Measurements from ENCODE around the gene FBXL19. TPM values are rescaled to one million over a fixed set of nuclear protein-coding genes. Genes with fewer than 3 reads are reported as not detected.

FBXL19 gene
- polyA plus RNA-seq, 3 donors = 18.0 to 34.4 (median 32.4) TPM

DNA sequence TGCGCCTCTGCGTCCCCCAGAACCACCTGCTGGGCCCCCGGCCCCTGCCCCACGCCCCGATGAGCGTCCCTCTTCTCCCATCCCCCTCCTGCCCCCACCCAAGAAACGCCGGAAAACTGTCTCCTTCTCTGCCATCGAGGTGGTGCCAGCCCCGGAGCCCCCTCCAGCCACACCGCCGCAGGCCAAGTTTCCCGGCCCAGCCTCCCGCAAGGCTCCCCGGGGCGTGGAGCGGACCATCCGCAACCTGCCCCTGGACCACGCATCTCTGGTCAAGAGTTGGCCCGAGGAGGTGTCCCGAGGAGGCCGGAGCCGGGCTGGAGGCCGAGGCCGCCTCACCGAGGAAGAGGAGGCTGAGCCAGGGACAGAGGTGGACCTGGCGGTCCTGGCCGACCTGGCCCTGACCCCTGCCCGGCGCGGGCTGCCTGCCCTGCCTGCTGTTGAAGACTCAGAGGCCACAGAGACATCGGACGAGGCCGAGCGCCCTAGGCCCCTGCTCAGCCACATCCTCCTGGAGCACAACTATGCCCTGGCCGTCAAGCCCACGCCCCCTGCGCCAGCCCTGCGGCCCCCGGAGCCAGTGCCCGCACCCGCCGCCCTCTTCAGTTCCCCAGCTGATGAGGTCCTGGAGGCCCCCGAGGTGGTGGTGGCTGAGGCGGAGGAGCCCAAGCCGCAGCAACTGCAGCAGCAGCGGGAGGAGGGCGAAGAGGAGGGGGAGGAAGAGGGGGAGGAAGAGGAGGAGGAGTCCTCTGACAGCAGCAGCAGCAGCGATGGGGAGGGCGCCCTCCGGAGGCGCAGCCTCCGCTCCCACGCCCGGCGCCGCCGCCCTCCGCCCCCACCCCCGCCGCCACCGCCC is 56.0 kb downstream of the FBXL19 start:
- DNase-seq (ENCODE audit: extremely low read depth in 1 of 11, low read depth in 9 of 11, low spot score in 4 of 11) = no peak

DNA sequence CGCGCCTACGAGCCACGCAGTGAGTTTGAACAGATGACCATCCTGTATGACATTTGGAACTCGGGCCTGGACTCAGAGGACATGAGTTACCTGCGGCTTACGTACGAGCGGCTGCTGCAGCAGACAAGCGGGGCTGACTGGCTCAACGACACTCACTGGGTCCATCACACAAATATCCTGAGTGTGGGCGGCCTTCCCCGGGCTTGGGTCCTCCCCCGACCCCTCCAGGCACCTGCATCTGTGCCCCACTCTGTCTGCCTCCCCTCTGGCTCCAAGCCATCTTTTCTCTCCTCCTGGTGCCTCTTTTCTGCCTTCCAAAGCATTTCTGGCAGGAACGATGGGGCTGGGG is 56.6 kb downstream of the FBXL19 start:
- DNase-seq (ENCODE audit: extremely low read depth in 1 of 11, low read depth in 9 of 11, low spot score in 4 of 11) = no peak

GRCh38 chr16:30980434-30980833 is 57.1 kb downstream of the FBXL19 start:
- no peak for DNase-seq (ENCODE audit: extremely low read depth in 1 of 11, low read depth in 9 of 11, low spot score in 4 of 11)

DNA sequence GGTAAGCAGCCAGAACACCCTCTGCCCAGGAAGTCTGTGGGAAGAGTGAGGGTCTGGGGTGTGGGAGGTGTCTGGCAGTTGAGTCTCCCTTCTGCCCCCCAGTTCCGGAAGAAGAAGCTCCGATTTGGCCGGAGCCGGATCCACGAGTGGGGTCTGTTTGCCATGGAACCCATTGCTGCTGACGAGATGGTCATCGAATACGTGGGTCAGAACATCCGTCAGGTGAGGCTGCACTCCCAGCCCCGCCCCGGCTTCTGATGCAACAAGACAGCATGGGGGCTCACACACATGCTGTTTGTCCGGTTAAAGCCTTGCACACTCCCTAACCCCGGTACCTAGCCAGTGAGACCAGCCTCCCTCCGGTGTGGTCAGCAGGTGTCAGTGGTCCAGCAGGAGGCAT is 57.6 kb downstream of the FBXL19 start:
- no peak for DNase-seq (ENCODE audit: extremely low read depth in 1 of 11, low read depth in 9 of 11, low spot score in 4 of 11)

DNA sequence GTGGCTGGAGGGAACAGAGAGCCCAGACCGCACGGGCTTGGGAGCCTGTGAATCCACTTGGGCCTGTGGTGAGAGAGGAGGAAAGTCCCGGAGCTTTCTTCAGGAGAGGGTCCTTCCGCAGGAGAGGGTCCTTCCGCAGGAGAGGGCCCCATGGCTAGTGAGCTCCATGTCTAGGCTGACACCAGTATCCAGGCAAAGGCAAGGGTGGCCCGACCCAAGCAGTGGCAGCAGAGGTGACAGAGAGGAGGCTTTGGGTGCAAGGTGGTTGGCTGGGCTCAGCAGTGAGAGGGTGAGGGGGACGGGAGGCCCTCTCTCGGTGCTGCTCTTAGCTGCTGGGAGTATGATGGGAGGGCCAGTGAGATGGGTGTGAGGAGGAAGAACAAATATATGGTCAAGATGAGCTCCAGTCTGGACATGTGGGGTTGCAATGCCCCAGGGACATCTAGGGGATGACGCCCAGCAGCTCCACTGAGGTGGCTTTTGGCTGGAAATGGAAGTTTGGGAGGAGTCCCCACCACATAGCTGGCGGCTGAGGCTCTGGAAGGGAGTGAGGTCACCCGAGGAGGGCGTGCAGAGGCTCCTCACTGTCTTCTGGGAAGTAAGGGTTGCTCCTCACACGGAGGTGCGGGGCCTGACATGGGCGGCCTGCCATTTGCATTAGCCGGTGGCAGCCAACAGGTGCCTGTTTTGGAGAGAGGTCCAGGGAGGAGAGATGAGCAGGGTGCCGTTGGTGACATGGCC is 59.3 kb downstream of the FBXL19 start:
- no peak for DNase-seq (ENCODE audit: extremely low read depth in 1 of 11, low read depth in 9 of 11, low spot score in 4 of 11)

- no peak for DNase-seq (ENCODE audit: extremely low read depth in 1 of 11, low read depth in 9 of 11, low spot score in 4 of 11)
Measured at GRCh38 chr16:30983289-30983889, 60.0 kb downstream of the FBXL19 start.

DNA sequence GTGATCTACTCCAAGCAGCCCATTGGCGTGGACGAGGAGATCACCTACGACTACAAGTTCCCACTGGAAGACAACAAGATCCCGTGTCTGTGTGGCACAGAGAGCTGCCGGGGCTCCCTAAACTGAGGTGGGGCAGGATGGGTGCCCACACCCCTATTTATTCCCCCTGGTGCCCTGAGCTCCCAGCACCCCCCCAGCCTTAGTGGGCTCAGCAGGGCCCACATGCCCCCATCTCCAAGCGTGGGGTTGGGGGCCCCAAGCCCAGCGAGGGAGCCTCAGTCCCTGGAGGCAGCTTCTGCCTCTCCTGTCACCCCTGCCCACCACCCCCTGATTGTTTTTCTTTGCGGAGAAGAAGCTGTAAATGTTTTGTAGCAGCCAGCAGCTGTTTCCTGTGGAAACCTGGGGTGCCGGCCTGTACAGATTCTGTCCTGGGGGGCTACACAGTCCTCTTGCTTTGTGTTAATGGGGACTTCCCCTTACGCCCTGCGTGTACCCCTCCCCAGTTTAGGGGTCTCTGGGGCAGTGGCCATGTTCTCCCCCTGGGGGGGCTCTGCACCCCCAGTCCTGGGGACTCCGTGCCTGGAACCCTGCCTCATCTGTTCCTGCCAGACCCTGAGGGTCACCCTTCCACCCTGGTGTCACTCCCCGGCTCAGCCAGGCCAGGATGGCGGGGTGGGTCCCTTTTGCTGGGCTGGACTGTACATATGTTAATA is 60.7 kb downstream of the FBXL19 start:
- no peak for DNase-seq (ENCODE audit: extremely low read depth in 1 of 11, low read depth in 9 of 11, low spot score in 4 of 11)

DNA sequence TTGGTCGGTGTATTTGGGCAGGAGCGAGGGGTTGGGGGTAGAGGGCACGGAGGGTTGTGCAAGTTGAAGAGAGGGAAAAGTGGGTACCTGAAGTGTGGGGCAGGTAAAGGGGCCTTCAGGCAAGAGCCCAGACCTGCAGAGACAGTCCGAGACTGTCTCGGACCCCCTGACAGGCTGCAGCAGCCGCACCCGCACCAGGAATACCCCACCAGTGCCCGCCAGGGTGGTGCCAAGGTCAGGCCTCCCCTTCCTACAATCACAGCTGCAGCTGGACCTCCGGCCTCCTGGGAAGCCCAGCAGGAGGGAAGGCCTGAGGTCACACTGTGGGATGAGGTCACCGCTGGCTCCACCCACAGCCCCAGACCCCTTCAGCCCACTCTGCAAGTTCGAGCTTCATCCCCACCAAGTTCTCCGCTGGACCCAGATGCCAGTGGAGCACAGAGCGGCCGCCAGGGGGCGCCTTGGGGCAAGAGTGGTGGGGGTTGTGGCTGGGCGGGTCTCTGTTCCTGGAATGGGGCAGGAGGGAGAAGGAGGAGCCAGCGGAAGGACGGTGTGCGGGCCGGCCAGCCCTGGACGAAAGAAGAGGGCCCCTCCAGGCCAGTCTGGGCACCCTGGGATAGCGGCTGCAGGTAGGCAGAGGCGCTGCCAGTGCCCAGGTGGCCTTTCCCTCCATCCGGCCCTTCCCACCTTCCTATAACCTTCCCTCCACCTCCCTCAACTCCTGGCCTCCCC is 61.5 kb downstream of the FBXL19 start, which contains the start of gene HSD3B7:
Gene HSD3B7, plus strand, starts transcription at position 539 of the 732 bp plus-strand sequence. CDS start 452 bp downstream, outside the sequence.
- peak; percentile 36 to 71 (median 59) for DNase-seq (ENCODE audit: extremely low read depth in 1 of 11, low read depth in 9 of 11, low spot score in 4 of 11)

- peak in 7 of 11 donors; percentile 15 to 62 (median 42) for DNase-seq (ENCODE audit: extremely low read depth in 1 of 11, low read depth in 9 of 11, low spot score in 4 of 11)
Measured at GRCh38 chr16:30985401-30986128, 62.2 kb downstream of the FBXL19 start.

GRCh38 chr16:30986129-30986991 is 63.0 kb downstream of the FBXL19 start:
- no peak for DNase-seq (ENCODE audit: extremely low read depth in 1 of 11, low read depth in 9 of 11, low spot score in 4 of 11)

DNA sequence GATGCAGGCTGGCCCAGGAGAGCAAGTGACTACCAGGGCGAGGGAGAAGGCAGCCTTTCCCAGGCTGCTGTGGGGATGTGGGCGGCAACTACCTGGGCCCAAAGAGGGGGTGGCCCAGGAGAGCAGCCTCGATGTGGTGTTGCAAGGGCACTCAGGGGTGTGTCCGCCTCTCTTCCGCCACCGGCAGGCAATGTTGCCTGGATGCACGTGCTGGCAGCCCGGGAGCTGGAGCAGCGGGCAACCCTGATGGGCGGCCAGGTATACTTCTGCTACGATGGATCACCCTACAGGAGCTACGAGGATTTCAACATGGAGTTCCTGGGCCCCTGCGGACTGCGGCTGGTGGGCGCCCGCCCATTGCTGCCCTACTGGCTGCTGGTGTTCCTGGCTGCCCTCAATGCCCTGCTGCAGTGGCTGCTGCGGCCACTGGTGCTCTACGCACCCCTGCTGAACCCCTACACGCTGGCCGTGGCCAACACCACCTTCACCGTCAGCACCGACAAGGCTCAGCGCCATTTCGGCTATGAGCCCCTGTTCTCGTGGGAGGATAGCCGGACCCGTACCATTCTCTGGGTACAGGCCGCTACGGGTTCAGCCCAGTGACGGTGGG is 64.3 kb downstream of the FBXL19 start:
- no peak for DNase-seq (ENCODE audit: extremely low read depth in 1 of 11, low read depth in 9 of 11, low spot score in 4 of 11)

DNA sequence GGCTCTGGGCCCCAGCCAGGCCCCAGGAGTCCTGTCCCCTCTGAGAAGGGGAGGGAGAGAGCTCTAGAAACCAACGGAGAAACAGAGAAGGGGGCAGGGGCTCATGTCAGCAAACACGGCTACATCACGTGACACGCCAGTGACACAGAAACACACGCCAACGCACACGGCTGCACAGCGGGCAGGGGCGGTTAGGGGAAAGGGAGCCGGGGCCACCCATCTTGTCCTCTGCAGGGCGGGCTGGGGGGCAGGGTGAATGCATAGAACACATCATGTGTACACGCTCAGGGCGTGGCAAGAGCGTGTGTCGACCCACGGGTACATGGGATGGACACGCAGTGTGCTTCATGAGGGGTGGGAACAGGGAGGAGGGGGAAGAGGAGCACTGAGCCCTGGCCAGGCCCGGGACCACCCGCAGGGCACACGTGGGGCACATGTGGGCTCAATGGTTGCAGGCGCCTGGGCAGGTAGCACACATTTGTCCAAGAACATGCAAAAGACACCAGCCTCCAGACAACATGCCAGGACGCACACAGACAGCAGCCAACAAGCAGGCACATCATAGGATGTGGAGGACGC is 66.2 kb downstream of the FBXL19 start:
- DNase-seq (ENCODE audit: extremely low read depth in 1 of 11, low read depth in 9 of 11, low spot score in 4 of 11) = no peak

- no peak for DNase-seq (ENCODE audit: extremely low read depth in 1 of 11, low read depth in 9 of 11, low spot score in 4 of 11)
Measured at GRCh38 chr16:30990105-30990504, 66.7 kb downstream of the FBXL19 start.

DNA sequence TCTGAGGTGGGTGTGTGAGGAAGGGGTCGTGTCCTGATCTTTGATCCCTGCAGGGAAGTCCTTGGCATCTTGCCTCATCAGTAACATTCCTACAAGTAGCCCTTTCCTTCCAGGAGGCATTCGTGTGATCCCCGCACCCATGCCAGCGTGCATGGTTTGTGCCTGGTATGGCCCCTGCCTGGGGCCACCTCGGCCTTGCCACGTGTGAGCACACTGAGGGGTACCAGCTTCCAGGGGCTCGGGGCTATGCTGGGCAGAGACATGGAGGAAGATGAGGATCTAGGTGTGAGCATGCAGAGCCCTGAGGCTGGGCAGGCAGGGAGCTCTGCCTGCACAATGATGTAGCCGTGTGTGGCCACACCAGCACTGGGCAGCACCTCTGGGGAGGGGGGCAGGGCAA is 67.7 kb downstream of the FBXL19 start:
- no peak for DNase-seq (ENCODE audit: extremely low read depth in 1 of 11, low read depth in 9 of 11, low spot score in 4 of 11)

GRCh38 chr16:30992276-30992780 is 69.0 kb downstream of the FBXL19 start:
- DNase-seq (ENCODE audit: extremely low read depth in 1 of 11, low read depth in 9 of 11, low spot score in 4 of 11) = no peak

All from renal cortex interstitium (tissue), 11 donors.